ENCODE measurements around the gene TSLP.

DNA sequence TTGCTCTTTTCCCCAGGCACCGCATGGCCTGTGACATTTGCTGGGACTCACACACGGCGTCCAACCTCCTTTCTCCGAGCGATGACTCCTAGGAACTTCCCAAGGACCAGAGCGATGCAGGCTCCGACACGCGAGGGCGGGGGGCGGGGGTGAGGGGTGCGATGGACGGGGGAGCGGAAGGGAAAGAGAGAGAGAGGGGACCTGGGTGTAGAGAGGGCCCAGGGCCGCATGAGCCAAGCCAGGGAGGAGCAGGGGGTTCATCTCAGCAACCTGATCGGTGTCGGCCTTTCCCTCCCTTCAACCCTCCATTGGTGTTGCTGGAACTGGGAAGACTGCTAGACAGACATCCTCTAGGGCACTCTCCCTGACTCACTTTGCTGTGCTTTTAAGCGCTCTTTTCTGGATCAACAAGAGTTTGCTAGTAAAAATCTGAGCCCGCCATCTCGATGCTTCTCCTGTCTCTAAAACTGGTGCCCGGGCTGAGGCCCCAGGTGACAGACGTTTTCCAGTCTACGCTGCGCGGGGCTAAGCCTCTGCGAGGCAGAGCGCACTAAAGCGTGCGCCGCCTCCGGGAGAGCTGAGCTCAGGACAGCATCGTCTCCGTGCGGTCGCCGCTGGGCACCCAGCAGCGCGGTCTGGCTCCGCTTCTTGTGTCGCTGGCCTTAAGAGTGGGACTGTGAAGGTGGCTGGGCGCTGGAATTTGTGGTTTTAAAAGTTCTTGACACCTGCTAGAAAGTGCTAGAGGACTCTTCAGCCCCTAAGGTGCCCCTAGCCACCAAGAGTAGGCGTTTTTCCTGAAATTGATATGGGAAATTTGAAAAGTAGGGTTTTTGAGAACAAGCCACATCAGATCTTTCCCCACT, 1.0 kb upstream of the TSLP start:
- TF ChIP-seq CTCF (IDR thresholded peaks at IDR 0.05), result no peak
- no peak for TF ChIP-seq EZH2 (IDR thresholded peaks at IDR 0.05; ENCODE audit: borderline replicate concordance, insufficient read depth, low read depth, low read length, poor library complexity, severe bottlenecking)

All from B cell (primary cell).